ENCODE data around the gene SLC25A47. TPM values are rescaled to one million over a fixed set of nuclear protein-coding genes. Genes with fewer than 3 reads are reported as not detected.
"Not testable (repeated sequence)": the region's sequence is repeated elsewhere in the genome, so short reads cannot be mapped to it uniquely, and the experiment has no call there.

Gene SLC25A47
- total RNA-seq, 2 donors from 2014 or later: not detected

GRCh38 chr14:100307766-100308426, 15.2 kb upstream of the SLC25A47 start:
- H3K27me3 ChIP-seq: no peaks in the 10 kb centered on the region
- peaks cover 38% of the 10 kb centered on the region for H3K4me1 ChIP-seq
- no peaks in the 10 kb centered on the region for H3K9me3 ChIP-seq
- WGBS, 2 donors: 81 to 84% methylated on average over 5 of the region's 5 CpGs
- TF ChIP-seq, protein P1, sequence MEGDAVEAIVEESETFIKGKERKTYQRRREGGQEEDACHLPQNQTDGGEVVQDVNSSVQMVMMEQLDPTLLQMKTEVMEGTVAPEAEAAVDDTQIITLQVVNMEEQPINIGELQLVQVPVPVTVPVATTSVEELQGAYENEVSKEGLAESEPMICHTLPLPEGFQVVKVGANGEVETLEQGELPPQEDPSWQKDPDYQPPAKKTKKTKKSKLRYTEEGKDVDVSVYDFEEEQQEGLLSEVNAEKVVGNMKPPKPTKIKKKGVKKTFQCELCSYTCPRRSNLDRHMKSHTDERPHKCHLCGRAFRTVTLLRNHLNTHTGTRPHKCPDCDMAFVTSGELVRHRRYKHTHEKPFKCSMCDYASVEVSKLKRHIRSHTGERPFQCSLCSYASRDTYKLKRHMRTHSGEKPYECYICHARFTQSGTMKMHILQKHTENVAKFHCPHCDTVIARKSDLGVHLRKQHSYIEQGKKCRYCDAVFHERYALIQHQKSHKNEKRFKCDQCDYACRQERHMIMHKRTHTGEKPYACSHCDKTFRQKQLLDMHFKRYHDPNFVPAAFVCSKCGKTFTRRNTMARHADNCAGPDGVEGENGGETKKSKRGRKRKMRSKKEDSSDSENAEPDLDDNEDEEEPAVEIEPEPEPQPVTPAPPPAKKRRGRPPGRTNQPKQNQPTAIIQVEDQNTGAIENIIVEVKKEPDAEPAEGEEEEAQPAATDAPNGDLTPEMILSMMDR (IDR thresholded peaks at IDR 0.05): no peak
- no peak for TF ChIP-seq POLR2A (IDR thresholded peaks at IDR 0.05)
- ATAC-seq (no peak), DNase-seq (no peak)
- intact Hi-C loops (cut with DNase I): no loop called here
- H3K4me3 ChIP-seq: no peak overlapping the region
- no peaks in the 10 kb centered on the region for H3K36me3 ChIP-seq (replicated peaks in 1 of 2; ENCODE audit: insufficient read depth in 1 of 2, low read depth in 2 of 2)
- H3K27ac ChIP-seq: peak overlapping the region in 2 of 4 donors; percentile 78 to 82

DNA sequence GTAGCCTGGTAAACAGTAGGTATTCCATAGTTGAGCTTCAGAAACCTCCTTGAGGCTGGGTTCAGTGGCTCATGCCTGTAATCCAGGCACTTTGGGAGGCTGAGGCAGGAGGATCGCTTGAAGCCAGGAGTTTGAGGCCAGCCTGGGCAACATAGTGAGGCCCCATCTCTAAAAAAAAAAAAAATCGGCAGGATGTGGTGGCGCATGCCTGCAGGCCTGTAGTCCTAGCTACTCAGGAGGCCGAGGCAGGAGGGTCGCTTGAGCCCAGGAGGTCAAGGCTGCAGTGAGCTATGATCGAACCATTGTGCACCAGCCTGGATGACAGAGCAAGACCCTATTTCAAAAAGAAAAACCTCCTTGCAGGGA, 14.7 kb upstream of the SLC25A47 start:
- not testable (repeated sequence) for ATAC-seq
- 83 to 93% methylated on average over 6 of the region's 6 CpGs for WGBS, 2 donors

DNA sequence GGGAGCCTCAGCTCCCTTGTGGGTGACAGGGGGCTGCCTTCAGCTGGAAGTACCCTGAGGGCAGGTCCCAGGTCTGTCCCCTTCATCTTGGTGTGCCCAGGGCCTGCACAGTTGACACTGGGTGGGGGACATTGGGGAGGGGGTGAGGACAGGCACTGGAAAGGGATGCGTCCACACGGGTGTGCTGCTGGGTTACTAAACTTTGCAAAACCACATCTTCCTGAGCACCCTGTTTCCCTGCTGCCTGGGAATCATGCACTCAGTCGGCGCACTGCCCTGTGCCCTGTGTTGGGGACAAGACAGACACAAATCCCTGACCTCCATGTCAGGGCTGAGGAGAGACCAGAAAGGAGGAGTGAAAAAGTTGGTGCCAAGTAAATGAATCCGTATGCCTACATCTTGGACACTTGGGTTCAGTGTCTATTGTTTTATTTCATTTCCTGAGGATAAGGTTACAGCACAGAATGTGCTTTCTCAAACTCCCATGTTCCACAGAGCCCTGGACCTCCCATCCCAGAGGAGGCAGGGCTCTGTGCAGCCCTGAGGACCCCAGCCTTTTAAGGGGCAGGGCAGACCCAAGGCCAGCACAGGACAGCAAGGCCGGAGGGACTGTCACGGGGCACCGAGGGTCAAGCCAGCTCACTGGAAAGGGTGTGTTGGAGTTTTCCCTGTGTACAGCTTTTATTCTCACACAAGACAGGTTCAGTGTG, 14.0 kb upstream of the SLC25A47 start:
- Histone ChIP-seq H3K4me3 (no peak overlapping the region), H3K36me3 (replicated peaks in 1 of 2; ENCODE audit: insufficient read depth in 1 of 2, low read depth in 2 of 2) (no peaks in the 10 kb centered on the region), H3K27me3 (no peaks in the 10 kb centered on the region), H3K9me3 (no peaks in the 10 kb centered on the region), H3K27ac (no peak overlapping the region), H3K4me1 (peaks cover 30% of the 10 kb centered on the region)
- TF ChIP-seq POLR2A (IDR thresholded peaks at IDR 0.05): no peak
- TF ChIP-seq, protein P1 (IDR thresholded peaks at IDR 0.05): no peak
- no peak for DNase-seq
- WGBS, 2 donors: 71 to 73% methylated on average over 8 of the region's 8 CpGs
- intact Hi-C loops (cut with DNase I): no loop called here
- ATAC-seq: no peak

More for the DNA sequence above, 14.7 kb upstream of the SLC25A47 start:
- H3K36me3 ChIP-seq (replicated peaks in 1 of 2; ENCODE audit: insufficient read depth in 1 of 2, low read depth in 2 of 2); H3K27me3 ChIP-seq; intact Hi-C loops (cut with DNase I); DNase-seq; H3K9me3 ChIP-seq; H3K4me3 ChIP-seq; H3K27ac ChIP-seq: not testable (repeated sequence)
- peaks cover 33% of the 10 kb centered on the region for H3K4me1 ChIP-seq

DNA sequence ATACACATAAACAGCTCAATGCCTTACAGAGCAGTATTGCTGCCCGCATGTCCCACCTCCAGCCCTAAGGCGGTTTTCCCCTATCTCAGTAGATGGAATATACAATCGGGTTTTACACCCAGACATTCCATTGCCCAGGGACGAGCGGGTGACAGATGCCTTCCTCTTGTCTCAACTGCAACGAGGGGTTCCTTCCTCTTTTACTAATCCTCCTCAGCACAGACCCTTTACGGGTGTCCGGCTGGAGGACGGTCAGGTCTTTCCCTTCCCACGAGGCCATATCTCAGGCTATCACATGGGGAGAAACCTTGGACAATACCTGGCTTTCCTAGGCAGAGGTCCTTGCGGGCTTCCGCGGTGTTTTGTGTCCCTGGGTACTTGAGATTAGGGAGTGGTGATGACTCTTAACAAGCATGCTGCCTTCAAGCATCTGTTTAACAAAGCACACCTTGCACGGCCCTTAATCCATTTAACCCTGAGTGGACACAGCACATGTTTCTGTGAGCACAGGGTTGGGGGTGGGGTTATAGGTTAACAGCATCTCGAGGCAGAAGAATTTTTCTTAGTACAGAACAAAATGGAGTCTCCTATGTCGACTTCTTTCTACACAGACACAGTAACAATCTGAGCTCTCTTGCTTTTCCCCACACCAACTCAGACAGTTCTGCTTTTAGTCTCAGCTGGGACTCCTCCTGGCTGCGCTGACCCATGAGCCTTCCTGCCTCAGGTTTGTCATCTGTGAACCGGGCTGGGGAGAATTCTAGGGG, 10.8 kb upstream of the SLC25A47 start:
- DNase-seq, H3K4me1 ChIP-seq: not testable (repeated sequence)

GRCh38 chr14:100312877-100313400, 10.2 kb upstream of the SLC25A47 start:
- no peak for ATAC-seq
- DNase-seq: no peak
- Histone ChIP-seq H3K27ac (no peak overlapping the region), H3K27me3 (no peaks in the 10 kb centered on the region), H3K4me3 (no peak overlapping the region), H3K36me3 (replicated peaks in 1 of 2; ENCODE audit: insufficient read depth in 1 of 2, low read depth in 2 of 2) (no peaks in the 10 kb centered on the region), H3K4me1 (peaks cover 5% of the 10 kb centered on the region), H3K9me3 (no peaks in the 10 kb centered on the region)
- TF ChIP-seq, protein P1 (IDR thresholded peaks at IDR 0.05): no peak
- no peak for TF ChIP-seq POLR2A (IDR thresholded peaks at IDR 0.05)
- 45 to 65% methylated on average over 9 to 10 of the region's 10 CpGs for WGBS, 2 donors
- intact Hi-C loops (cut with DNase I): loop anchor here (10.0 kb wide), 1 partner anchor 62 kb away; the partner anchor contains the start of gene WDR25

More for the DNA sequence above, 10.8 kb upstream of the SLC25A47 start:
- H3K9me3 ChIP-seq; H3K36me3 ChIP-seq (replicated peaks in 1 of 2; ENCODE audit: insufficient read depth in 1 of 2, low read depth in 2 of 2); ATAC-seq; H3K27ac ChIP-seq; H3K4me3 ChIP-seq; H3K27me3 ChIP-seq: not testable (repeated sequence)
- intact Hi-C loops (cut with DNase I): loop anchor here (10.0 kb wide), 1 partner anchor 63 kb away; the partner anchor contains the start of gene WDR25
- WGBS, 2 donors: 28 to 35% methylated on average over 17 to 18 of the region's 18 CpGs

Measured in body of pancreas (tissue), 4 donors.